GM21526 (cell line): ENCODE results near the gene ALOXE3.

ENCODE experiments used
- ATAC-seq: cut with Tn5 transposase; IDR thresholded peaks from one replicate; pipeline ENCODE4 v1.9.1; 2021; ENCODE audit warnings: moderate library complexity; ENCODE audit not compliant: unreplicated experiment, low FRiP score

ALOXE3 gene

DNA sequence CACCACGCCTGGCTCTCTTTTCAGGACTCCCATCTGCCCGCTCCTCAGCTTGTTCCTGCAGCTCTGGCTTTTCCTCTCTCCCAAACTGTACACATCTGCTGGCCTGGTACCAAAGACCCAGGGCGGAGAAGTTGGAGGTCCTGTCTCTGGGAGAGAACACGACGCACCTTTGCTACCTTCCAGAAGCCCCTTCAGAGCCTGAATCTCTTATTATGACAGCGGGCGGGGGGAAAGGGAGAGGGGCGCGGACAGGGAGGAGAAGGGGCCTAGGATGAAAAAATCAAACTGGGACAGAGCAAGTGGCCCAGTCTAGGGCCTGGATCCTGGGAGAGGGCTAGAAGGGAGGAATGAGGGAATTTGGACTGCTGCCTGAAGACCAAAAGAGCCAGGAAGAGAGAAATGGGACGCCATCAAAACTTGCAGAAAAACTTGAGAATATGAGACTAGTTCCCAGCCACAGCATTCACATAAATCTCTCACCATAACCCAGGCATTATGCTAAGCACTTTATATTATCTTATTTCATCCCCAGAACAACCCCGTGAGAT lies 36.4 kb upstream of the ALOXE3 start:
- ATAC-seq: no peak

DNA sequence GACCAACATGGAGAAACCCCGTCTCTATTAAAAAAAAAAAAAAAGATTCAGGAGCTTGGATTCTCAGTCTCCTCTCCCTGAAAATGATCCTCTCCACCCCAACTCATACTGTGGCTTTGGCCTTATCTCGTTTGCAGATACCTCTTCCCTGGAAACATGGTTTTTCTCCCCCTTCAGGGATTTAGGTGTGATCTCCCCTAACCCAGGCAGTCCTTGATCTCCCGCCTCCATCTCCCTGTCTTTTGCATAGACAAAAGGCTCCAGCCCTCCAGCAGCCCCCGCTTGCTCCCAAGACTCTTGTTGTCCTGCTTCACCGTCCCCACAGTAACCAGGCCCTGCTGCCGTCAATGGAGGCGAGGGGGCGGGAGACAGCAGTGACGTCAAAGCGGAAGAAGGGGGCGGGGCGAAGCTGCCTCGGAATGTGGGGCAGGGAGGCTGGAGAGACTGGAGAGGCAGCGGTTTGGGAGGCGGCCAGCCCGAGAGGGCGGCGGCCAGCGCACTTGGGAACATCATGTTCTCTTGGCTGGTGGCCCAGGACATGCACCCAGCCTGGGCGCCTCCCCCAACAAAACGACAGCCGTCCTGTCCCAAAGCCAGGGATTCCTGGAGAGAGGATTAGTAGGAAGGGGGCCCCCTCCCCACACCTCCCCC lies 35.8 kb upstream of the ALOXE3 start:
- no peak for ATAC-seq

DNA sequence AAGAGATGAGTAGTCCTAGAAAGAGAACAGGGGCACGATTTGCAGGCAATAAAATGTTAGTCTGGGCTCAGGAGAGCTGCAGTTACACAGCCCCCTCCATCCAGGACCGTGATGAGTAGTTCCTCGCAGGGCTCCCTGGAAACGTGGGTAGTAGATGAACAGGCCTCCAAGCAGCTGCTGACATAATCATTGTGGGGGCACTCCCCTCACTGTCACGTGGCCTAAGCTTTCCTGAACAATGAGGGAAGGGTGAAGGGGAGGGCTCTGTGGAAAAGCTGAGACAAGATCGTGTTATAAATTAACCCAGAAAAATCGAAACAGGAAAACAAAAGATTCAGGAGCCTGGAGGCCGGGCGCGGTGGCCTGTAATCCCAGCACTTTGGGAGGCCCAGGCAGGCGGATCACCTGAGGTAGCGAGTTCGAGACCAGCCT lies 35.2 kb upstream of the ALOXE3 start:
- ATAC-seq: no peak

DNA sequence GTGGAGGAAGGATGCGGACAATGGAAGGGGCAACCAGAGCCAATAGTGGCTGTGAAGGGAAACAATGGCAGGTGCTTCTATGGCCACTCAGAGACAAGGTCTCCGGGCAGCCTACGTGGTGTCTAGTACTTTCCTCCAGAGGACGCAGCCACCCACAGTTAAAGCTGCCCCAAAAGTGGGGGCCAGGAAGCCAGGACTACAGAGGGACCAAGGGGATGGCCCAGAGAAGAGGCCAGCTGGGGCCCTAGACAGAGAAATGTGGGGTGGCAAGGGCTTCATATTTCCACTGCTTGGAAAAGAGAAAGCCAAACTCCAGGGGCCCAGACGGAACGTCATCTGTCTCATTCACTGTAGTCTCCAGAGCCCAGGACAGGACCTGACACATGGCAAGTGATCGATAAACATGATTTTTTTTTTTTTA lies 34.7 kb upstream of the ALOXE3 start:
- ATAC-seq: no peak

DNA sequence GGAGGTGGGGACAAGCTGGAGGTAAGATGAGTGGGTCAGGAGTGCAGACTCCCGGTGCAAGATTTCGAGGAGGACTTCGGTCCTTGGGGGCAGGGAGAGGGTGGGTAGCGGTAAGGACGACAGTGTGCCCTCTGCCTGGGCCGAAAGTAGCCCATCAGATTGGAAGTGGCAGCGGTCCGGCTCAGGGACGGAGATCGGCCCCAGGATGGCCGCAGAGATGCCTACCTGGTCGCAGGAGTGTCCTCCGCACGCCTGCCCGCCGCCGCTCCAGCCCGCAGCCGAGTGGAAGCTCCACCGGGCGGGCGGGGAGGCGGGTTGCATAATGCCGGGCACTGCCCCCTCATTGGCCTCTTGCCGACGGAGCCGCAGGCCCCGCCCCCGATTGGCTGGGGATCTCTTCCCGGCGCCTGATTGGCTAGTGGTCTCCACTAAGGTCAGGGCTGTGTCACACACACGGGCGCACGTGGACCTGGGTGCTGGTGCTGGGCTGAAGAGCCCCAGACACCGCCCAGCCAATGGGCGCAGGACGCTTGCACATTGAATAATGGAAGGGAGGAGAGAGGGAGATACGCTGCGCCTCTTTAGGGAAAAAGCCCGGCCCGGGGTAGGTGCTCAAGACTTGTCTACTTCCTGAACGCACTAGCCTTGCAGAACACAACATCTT lies 33.9 kb upstream of the ALOXE3 start, which contains the start of gene PER1:
PER1 (minus strand) TSS at position 293 of the 664 bp plus-strand sequence. CDS start 1,698 bp downstream, outside the sequence.
- ATAC-seq: no peak

DNA sequence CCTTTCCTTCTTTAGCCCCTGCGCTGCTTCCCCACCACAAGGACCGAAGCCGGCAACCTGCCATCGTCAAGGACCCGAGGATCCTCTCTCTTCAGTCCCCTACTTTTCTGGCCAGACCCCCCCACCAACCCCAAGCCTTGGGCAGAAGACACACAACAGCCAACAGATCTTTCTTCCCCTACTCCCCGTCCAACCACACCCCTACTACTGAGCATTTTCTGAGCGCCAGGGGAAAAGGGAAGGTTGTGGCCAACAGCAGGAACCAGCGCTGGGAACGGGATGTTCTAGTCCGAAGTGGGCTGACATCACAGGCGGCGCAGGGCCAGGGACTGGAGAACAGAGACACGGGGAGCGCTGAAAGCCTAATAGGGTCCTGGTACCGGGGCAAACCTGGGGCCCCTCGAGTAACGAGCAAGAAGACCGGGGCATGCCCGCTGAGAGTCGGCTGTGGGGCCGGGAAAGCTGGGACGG lies 33.4 kb upstream of the ALOXE3 start:
- no peak for ATAC-seq

DNA sequence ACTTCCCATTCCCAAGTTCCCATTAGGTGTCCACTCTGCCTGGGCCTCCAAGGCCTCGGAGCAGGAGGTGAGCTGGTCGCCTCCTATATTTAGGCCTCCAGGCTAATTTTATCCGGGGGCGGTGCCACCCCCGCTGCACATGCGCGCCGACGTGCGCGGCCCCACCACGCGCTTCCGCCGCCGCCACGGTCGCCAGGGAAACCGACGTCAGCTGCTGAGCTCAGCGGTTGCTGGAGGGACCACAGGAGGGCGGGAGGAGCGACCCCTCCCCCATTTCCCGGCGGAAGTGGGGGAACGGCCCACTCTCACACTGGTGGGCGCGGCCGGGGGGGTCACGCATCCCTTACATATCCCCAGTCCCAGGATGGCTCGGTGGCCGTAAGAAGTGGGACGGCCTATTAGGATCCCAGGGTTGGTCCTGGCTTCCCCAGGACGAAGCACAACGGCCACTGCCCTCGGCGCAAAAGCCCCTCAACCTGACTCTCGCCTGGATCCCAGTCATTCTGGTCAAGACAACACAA lies 32.9 kb upstream of the ALOXE3 start:
- ATAC-seq: no peak

DNA sequence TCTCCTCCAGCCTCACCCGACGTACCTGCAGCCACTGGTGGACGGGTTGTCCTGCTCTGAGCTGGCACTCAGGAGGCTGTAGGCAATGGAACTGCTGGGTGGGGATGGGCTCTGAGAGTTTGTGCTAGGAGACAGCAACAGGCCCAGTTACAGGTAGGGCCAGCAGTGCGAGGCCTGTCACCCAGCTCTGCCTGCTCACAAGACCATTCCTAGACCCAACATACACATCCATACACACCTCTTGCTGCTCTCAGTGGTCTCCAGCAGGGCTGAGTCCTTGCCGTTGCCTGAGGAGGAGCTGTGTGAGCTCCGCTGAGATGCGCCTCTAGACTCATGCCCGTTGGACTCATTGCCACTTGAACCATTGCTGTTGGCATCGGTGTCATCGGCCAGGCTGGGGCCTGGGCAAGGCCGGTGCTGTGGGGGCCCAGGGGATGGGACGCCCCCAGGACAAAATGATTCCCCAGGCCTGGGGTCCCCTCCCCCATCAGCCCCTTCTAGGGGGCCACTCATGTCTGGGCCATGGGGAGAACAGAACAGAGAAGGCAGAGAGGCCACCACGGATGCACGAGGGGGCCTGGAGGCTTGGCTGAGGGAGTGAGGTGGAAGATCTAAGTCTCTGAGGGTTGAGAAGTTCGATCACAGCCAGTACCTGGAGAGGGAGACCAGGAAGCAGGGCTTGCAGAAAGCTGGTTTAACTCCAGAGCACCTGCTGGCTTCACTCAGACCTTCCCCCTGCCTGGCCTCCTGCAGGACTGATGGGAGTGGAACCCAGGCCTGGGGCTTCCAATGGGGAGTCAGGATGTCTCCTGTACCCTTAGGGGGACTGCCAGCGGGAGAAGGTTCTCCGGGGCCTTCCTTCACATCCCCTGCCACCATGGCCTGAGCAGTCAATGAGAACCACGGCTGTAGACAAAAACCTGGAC lies 32.1 kb upstream of the ALOXE3 start:
- no peak for ATAC-seq

DNA sequence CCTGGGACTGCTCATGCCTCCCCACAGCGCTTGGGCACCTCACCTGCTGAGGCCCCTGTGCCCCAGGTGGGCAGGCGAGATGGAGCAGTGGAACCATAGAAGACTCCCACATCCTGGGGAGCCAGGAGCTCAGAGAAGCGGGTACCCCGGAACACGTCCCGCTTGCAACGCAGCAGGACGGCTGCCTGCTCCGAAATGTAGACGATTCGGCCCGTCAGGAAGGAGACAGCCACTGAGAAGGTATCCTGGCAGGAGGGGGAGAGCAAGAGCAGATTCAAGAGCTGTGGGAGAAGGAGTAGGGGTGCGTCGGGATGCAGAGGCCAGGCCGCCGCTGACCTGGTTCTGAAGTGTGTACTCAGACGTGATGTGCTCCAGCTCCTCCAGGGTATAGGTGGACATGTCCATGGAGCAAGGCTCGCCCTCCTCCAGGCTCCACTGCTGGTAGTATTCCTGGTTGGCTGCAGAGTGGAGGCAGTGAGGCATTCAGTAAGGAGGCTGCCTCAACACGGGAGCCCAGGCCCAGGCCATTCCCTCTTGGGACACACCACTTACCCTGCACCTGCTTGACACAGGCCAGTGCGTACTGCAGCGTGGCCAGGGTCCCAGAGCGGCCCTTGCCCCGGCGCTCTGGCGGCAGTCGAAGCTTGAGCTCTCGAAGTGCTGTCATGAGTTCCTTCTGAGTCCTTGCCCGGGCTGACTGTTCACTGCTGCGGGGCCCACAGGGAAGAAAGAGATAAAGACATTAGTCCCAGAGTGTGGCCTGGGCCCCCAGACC lies 31.3 kb upstream of the ALOXE3 start:
- no peak for ATAC-seq

DNA sequence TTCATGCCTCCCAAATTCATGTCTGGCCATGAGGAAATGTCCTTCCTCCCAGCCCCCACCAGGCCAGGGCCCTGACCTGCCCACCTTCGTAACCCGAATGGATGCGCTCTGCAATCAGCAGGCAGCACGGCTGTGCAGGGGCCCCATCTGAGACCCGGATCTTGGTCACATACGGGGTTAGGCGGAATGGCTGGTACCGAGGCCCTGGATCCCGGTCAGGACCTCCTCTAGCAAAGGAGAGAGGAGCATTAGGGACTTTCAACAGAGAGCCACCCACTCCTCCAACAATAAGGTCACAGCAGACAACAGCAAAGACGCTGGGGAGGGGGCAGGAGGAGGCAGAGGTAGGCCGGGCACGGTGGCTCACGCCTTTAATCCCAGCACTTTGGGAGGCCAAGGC lies 30.2 kb upstream of the ALOXE3 start:
- ATAC-seq: no peak

DNA sequence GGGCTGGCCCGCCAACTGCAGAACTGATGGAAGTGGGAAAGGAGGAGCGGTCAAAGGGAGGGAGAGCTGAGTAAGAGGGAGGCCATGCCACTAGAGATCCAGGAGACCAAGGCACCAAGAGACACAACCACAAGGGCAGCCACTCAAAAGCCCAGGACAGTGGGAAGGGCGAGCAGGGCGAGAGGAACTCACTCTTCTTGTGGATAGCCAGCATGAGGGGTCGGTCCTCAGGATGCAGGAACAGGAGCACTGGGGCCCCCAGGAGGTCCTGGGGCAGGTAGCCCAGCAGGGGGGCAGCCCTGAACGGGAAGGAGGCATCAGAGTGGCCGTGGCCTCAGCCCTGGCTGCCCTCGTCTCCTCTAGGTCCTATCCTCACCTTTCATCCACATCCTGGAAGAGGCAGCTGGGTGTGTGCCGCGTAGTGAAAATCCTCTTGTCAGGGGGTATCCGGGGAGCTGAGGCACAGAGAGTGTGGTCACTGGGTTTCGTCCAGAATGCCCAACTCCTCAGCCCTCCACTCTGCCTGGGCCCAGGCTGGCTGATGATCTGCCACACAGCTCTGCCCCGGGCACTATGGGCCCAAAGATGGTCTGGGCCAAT lies 29.6 kb upstream of the ALOXE3 start:
- no peak for ATAC-seq

DNA sequence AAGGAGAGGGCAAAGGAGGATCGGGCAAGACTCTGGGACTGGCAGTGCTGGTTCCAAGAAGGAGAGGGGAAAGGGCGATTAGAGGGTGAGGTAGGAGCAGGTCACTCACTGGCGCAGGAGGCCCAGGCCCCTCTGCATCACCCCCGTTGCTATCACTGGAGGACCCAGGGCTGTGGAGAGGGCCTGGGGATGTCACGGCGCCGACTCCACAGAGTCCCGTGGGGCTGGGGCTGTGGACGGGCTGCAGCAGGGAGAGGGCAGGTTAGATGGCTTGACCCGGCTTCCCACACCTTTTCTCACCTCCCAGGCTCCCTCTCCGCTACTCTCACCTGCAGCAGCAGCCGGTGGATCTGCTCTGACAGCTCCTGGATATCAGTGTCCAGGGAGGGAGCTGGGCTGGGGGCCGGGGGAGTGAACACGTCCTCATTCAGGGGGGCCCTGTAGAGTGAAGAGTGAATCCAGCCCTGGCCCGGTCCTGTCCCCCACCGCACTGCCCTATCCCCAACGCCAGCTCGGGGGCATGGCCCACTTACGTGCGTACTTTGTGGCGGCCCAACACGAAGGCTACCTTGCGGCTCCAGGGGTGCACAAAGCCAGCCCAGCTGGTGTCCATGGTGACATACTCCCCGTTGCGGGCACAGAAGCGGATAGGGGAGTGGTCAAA lies 29.0 kb upstream of the ALOXE3 start:
- ATAC-seq: no peak

DNA sequence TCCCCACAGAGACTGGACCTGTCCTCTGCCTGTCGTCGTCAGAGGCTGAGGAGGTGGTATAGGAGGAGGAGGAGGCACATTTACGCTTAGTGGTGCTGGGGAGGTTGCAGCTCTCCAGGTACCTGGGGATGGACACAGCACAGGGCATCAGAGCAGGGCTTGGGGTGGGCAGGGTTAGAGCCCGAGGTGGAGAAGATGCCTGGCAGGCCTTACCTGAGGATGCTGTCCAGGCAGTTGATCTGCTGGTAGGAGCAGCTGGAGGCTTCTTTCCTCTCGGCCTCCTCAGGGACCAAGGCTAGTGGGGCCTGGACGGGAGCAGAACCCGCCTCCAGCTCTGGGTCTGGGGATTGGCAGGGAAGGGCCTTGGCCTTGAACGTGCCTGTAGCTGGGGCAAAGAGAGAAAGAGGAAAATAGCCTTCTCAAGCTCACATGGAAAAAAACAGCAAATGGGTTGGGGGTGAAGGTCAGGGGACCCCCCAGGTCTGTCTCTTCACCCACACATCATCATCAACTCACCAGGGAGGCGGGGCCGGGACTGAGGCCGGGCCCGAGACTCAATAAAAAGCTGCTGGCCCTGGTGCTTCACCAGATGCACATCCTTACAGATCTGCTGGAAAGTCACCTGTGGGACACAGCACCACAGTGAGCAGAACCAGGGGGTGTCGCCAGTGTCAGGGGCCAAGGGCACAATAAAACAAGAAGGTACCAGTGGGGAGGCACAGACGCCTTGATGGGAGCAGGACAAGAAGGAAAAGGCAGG lies 28.2 kb upstream of the ALOXE3 start:
- ATAC-seq: no peak

DNA sequence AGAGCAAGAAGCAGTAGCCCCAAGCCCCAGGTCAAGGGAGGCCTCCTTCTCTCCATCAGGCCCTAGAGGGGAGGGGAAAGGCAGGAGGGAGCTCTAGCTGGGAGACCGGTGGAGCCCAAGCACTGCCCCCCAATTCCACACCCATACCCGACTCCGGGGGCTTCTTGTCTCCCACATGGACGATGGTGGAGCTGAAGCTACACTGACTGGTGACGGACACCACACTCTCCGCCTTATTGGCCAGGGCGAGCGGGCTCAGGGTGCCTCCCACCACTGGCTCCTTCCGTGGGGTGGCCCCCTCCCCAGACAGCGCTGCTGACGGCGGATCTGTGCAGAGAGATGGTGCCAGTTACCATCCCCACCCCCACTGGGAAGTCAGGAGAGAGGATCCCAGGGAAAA lies 27.5 kb upstream of the ALOXE3 start:
- no peak for ATAC-seq

DNA sequence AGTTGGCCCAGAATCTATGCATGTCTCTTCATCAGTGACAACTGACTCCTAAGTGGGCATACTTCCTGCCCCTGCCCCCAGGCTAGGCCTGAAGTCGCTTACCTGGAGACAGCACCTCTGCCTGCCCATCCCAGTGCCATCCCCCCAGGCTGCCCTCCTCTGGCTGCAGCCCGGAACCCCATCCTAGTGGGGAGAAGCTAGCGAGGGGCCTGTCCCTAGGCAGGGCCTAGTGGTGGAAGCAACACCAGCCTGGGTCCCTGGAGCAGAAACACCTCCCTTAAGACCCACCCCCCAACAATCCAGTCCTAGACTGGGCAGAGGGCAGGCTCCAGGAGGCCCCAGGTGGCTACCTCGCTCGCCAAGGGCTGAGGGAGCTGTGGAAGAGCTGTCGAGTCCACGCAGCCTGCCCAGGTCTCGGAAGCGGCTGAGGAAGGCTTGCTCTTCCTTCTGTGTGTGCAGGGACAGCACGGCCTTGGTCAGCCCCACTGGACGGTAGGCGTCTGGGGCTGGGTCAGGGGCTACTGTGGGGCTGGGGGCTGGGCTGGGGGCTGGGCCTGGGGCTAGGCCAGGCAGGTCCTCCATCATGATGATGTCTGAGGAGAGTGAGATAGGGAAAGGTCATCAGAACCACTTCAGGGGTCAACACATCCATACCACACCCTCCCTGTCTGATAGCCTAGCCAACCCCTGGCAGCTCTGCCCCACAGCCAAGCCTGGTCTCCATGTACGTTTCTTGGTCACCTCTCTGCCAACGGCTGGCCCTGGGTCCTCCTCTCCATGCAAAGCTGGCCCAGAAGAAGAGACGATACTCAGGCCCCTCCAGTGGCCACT lies 26.3 kb upstream of the ALOXE3 start:
- no peak for ATAC-seq

DNA sequence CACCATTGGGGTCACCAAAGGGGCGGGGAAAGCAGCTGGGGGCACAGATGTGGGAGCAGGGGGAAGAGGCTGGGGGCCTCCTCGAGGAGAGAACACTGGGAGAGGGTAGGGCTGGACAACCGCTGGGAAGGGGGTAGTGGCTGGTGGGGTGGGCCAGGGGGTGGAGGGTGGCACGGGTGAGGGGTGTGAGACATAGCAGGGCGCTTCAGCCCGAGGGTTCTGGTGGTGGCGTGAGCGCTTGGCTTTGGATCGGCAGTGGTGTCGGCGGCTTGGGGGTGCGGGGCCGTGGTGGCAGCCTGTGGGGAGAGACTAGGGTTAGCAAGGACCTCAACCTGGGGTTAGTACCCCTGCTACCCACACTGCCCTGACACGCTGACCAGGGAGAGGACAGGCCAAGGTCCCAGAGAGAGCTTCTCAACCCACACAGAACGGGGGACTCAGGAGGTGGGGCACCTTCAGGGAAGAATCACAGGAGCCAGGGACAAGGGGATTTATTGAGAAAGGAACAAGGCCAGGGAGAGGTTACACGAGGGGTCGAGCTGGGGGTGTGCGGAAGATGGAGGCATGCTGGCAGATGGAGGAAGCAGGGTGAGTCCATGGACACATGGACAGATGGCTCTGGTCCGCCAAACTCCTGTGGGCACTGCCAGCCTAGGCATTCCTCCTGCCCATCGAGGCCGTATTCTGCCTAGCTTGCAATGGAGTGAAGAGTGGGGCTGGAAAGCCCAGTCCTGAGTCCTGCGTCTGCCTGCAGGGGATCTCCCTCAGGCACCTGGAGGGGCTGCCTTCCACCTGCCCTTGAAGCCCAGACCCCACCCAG lies 25.5 kb upstream of the ALOXE3 start:
- ATAC-seq: no peak
